Measurements from ENCODE around the gene SLC8A1. TPM values are rescaled to one million over a fixed set of nuclear protein-coding genes. Genes with fewer than 3 reads are reported as not detected.
"Not testable (repeated sequence)": the region's sequence is repeated elsewhere in the genome, so short reads cannot be mapped to it uniquely, and the experiment has no call there.

SLC8A1 gene
- total and polyA plus RNA-seq, 7 experiments from 2014 or later: 0.95 to 22.8 (median 1.5) TPM; not detected in 2

GRCh38 chr2:40093021-40093675, 358.7 kb downstream of the SLC8A1 start:
- no peak for ATAC-seq
- no peaks in the 10 kb centered on the region for H3K4me1 ChIP-seq (ENCODE audit: control insufficient read depth in 2 of 2, insufficient read depth in 2 of 2, low read length in 2 of 2)
- Mint-ChIP-seq H3K4me3 (no peak overlapping the region), H3K9me3 (peaks cover 0 to 3% (median 0%) of the 10 kb centered on the region in 11 donors), H3K36me3 (peaks cover 0 to 3% (median 0%) of the 10 kb centered on the region in 5 donors), H3K27ac (no peak overlapping the region), H3K27me3 (peaks cover 0 to 10% (median 0%) of the 10 kb centered on the region in 5 donors), H3K4me1 (no peaks in the 10 kb centered on the region)
- H3K36me3 ChIP-seq (ENCODE audit: control insufficient read depth in 2 of 3, insufficient read depth in 3 of 3, low read length in 3 of 3): no peaks in the 10 kb centered on the region
- POLR2A ChIA-PET: no interaction called here
- CTCF ChIA-PET: no interaction called here
- H3K27ac ChIP-seq (ENCODE audit: low read depth, low read length): no peak overlapping the region
- no peak for DNase-seq
- H3K4me3 ChIP-seq (ENCODE audit: low read length): no peak overlapping the region
- H3K9me3 ChIP-seq (ENCODE audit: control insufficient read depth in 2 of 3, low read length in 3 of 3): no peaks in the 10 kb centered on the region
- no peaks in the 10 kb centered on the region for H3K27me3 ChIP-seq (ENCODE audit: control insufficient read depth in 2 of 2, insufficient read depth in 2 of 2, low read length in 2 of 2)
- intact Hi-C loops (cut with micrococcal nuclease): no loop called here

GRCh38 chr2:40090044-40090443, 361.8 kb downstream of the SLC8A1 start:
- H3K4me3 Mint-ChIP-seq: no peak overlapping the region
- Histone ChIP-seq H3K4me3 (ENCODE audit: low read length) (no peak overlapping the region), H3K9me3 (ENCODE audit: control insufficient read depth in 2 of 3, low read length in 3 of 3) (no peaks in the 10 kb centered on the region), H3K27ac (ENCODE audit: low read depth, low read length) (no peak overlapping the region), H3K27me3 (ENCODE audit: control insufficient read depth in 2 of 2, insufficient read depth in 2 of 2, low read length in 2 of 2) (no peaks in the 10 kb centered on the region), H3K36me3 (ENCODE audit: control insufficient read depth in 2 of 3, insufficient read depth in 3 of 3, low read length in 3 of 3) (no peaks in the 10 kb centered on the region), H3K4me1 (ENCODE audit: control insufficient read depth in 2 of 2, insufficient read depth in 2 of 2, low read length in 2 of 2) (no peaks in the 10 kb centered on the region)
- ChIA-PET CTCF (no interaction called here), POLR2A (no interaction called here)
- no peaks in the 10 kb centered on the region for H3K4me1 Mint-ChIP-seq
- ATAC-seq (no peak), DNase-seq (no peak)
- no peak overlapping the region for H3K27ac Mint-ChIP-seq
- intact Hi-C loops (cut with micrococcal nuclease): no loop called here
- H3K9me3 Mint-ChIP-seq: peaks cover 0 to 6% (median 0%) of the 10 kb centered on the region in 11 donors
- H3K27me3 Mint-ChIP-seq: peaks cover 0 to 11% (median 0%) of the 10 kb centered on the region in 5 donors
- H3K36me3 Mint-ChIP-seq: peaks cover 0 to 5% (median 0%) of the 10 kb centered on the region in 5 donors

GRCh38 chr2:40087927-40088326, 364.0 kb downstream of the SLC8A1 start:
- Mint-ChIP-seq H3K4me1 (peaks cover 0 to 2% (median 0%) of the 10 kb centered on the region in 7 donors), H3K4me3 (no peak overlapping the region), H3K27me3 (peaks cover 0 to 11% (median 0%) of the 10 kb centered on the region in 5 donors), H3K9me3 (peaks cover 0 to 8% (median 0%) of the 10 kb centered on the region in 11 donors), H3K27ac (no peak overlapping the region), H3K36me3 (peaks cover 0 to 5% (median 0%) of the 10 kb centered on the region in 5 donors)
- no peaks in the 10 kb centered on the region for H3K36me3 ChIP-seq (ENCODE audit: control insufficient read depth in 2 of 3, insufficient read depth in 3 of 3, low read length in 3 of 3)
- ATAC-seq: no peak
- H3K9me3 ChIP-seq (ENCODE audit: control insufficient read depth in 2 of 3, low read length in 3 of 3): no peaks in the 10 kb centered on the region
- H3K27me3 ChIP-seq (ENCODE audit: control insufficient read depth in 2 of 2, insufficient read depth in 2 of 2, low read length in 2 of 2): no peaks in the 10 kb centered on the region
- ChIA-PET POLR2A (no interaction called here), CTCF (no interaction called here)
- DNase-seq: no peak
- H3K4me3 ChIP-seq (ENCODE audit: low read length): no peak overlapping the region
- intact Hi-C loops (cut with micrococcal nuclease): no loop called here
- no peaks in the 10 kb centered on the region for H3K4me1 ChIP-seq (ENCODE audit: control insufficient read depth in 2 of 2, insufficient read depth in 2 of 2, low read length in 2 of 2)
- H3K27ac ChIP-seq (ENCODE audit: low read depth, low read length): no peak overlapping the region

- Histone ChIP-seq H3K36me3 (ENCODE audit: control insufficient read depth in 2 of 3, insufficient read depth in 3 of 3, low read length in 3 of 3) (no peaks in the 10 kb centered on the region), H3K9me3 (ENCODE audit: control insufficient read depth in 2 of 3, low read length in 3 of 3) (no peaks in the 10 kb centered on the region), H3K4me3 (ENCODE audit: low read length) (no peak overlapping the region), H3K27ac (ENCODE audit: low read depth, low read length) (no peak overlapping the region), H3K27me3 (ENCODE audit: control insufficient read depth in 2 of 2, insufficient read depth in 2 of 2, low read length in 2 of 2) (no peaks in the 10 kb centered on the region), H3K4me1 (ENCODE audit: control insufficient read depth in 2 of 2, insufficient read depth in 2 of 2, low read length in 2 of 2) (no peaks in the 10 kb centered on the region)
- ATAC-seq (no peak), DNase-seq (no peak)
- peaks cover 0 to 4% (median 0%) of the 10 kb centered on the region in 5 donors for H3K36me3 Mint-ChIP-seq
- no peak overlapping the region for H3K4me3 Mint-ChIP-seq
- ChIA-PET CTCF (no interaction called here), POLR2A (no interaction called here)
- peaks cover 0 to 9% (median 0%) of the 10 kb centered on the region in 11 donors for H3K9me3 Mint-ChIP-seq
- H3K27ac Mint-ChIP-seq: no peak overlapping the region
- peaks cover 0 to 2% (median 0%) of the 10 kb centered on the region in 7 donors for H3K4me1 Mint-ChIP-seq
- intact Hi-C loops (cut with micrococcal nuclease): no loop called here
- H3K27me3 Mint-ChIP-seq: peaks cover 0 to 11% (median 0%) of the 10 kb centered on the region in 5 donors
Observed at GRCh38 chr2:40087434-40087833, 364.5 kb downstream of the SLC8A1 start.

GRCh38 chr2:40085786-40086185, 366.1 kb downstream of the SLC8A1 start:
- POLR2A ChIA-PET: no interaction called here
- CTCF ChIA-PET: no interaction called here
- H3K9me3 Mint-ChIP-seq: peaks cover 0 to 12% (median 2%) of the 10 kb centered on the region in 11 donors

GRCh38 chr2:40073336-40073735, 378.6 kb downstream of the SLC8A1 start:
- H3K4me3 ChIP-seq (ENCODE audit: low read length); intact Hi-C loops (cut with micrococcal nuclease); H3K4me1 ChIP-seq (ENCODE audit: control insufficient read depth in 2 of 2, insufficient read depth in 2 of 2, low read length in 2 of 2); H3K27me3 Mint-ChIP-seq; H3K27me3 ChIP-seq (ENCODE audit: control insufficient read depth in 2 of 2, insufficient read depth in 2 of 2, low read length in 2 of 2); H3K4me1 Mint-ChIP-seq; H3K9me3 ChIP-seq (ENCODE audit: control insufficient read depth in 2 of 3, low read length in 3 of 3); H3K36me3 ChIP-seq (ENCODE audit: control insufficient read depth in 2 of 3, insufficient read depth in 3 of 3, low read length in 3 of 3); DNase-seq; H3K27ac Mint-ChIP-seq; H3K4me3 Mint-ChIP-seq; POLR2A ChIA-PET; CTCF ChIA-PET; H3K27ac ChIP-seq (ENCODE audit: low read depth, low read length); ATAC-seq: not testable (repeated sequence)
- H3K9me3 Mint-ChIP-seq: peaks cover 0 to 32% (median 12%) of the 10 kb centered on the region in 11 donors
- H3K36me3 Mint-ChIP-seq: peaks cover 0 to 15% (median 0%) of the 10 kb centered on the region in 5 donors

More at GRCh38 chr2:40085786-40086185, 366.1 kb downstream of the SLC8A1 start:
- H3K36me3 ChIP-seq (ENCODE audit: control insufficient read depth in 2 of 3, insufficient read depth in 3 of 3, low read length in 3 of 3): no peaks in the 10 kb centered on the region
- H3K4me1 Mint-ChIP-seq: peaks cover 0 to 2% (median 0%) of the 10 kb centered on the region in 7 donors
- peaks cover 0 to 11% (median 0%) of the 10 kb centered on the region in 5 donors for H3K27me3 Mint-ChIP-seq
- H3K27ac Mint-ChIP-seq: no peak overlapping the region
- DNase-seq (no peak), ATAC-seq (no peak)
- no peak overlapping the region for H3K4me3 Mint-ChIP-seq
- H3K4me1 ChIP-seq (ENCODE audit: control insufficient read depth in 2 of 2, insufficient read depth in 2 of 2, low read length in 2 of 2): no peaks in the 10 kb centered on the region
- H3K4me3 ChIP-seq (ENCODE audit: low read length): no peak overlapping the region
- intact Hi-C loops (cut with micrococcal nuclease): no loop called here
- no peak overlapping the region for H3K27ac ChIP-seq (ENCODE audit: low read depth, low read length)
- peaks cover 0 to 5% (median 0%) of the 10 kb centered on the region in 5 donors for H3K36me3 Mint-ChIP-seq
- H3K9me3 ChIP-seq (ENCODE audit: control insufficient read depth in 2 of 3, low read length in 3 of 3): no peaks in the 10 kb centered on the region
- no peaks in the 10 kb centered on the region for H3K27me3 ChIP-seq (ENCODE audit: control insufficient read depth in 2 of 2, insufficient read depth in 2 of 2, low read length in 2 of 2)

All from naive thymus-derived CD4-positive, alpha-beta T cell (primary cell).